ENCODE data around the gene MTHFD2.
A peak's percentile ranks its signal among the peaks of the same experiment; 100 is the strongest.

GRCh38 chr2:74267068-74267467, 68.7 kb downstream of the MTHFD2 start:
- 0 out of 2 replicates have a peak, but pooled peaks have one; percentile 18 for TF ChIP-seq CTCF (tag by site-specific recombination; IDR thresholded peaks at IDR 0.05)
- TF ChIP-seq ZBTB17 (tag by site-specific recombination; IDR thresholded peaks at IDR 0.05), result peak; percentile 70
- TF ChIP-seq ZNF239 (tag by site-specific recombination; IDR thresholded peaks at IDR 0.05), result no peak
- no peak for TF ChIP-seq RBAK (tag by site-specific recombination; IDR thresholded peaks at IDR 0.05)
- TF ChIP-seq ZNF548 (tag by site-specific recombination; IDR thresholded peaks at IDR 0.05), result no peak
- no peak for TF ChIP-seq ZNF629 (tag by site-specific recombination; IDR thresholded peaks at IDR 0.05)

All from HEK293 (cell line).